Left lung (tissue), 10 donors: ENCODE measurements around the gene SCTR. TPM values are rescaled to one million over a fixed set of nuclear protein-coding genes. Genes with fewer than 3 reads are reported as not detected.

ENCODE experiments used
- ATAC-seq: fragments of 200-7000 bp; cut with Tn5 transposase; one replicate; pipeline ENCODE4 v1.9.1; 2020; ENCODE audit warnings: moderate library complexity
- DNase-seq, 4 donors: peaks; one replicate each; pipeline ENCODE4 v3.0.0-alpha.2; 2013 to 2020
- H3K27ac ChIP-seq, 2 donors: fragments of 200-600 bp; sonication (generic) in 1 of 2; one replicate each; pipeline versions ENCODE4 v1.5.0 to v1.8.0; 2020 to 2021
- H3K27me3 ChIP-seq, 2 donors: fragments of 200-600 bp; sonication (generic) in 1 of 2; one replicate each; pipeline versions ENCODE4 v1.5.0 to v1.8.0; 2020 to 2021
- H3K36me3 ChIP-seq, 2 donors: fragments of 200-600 bp; sonication (generic) in 1 of 2; one replicate each; pipeline versions ENCODE4 v1.5.0 to v1.8.0; 2020 to 2021
- H3K4me1 ChIP-seq, 2 donors: fragments of 200-600 bp; one replicate each; pipeline ENCODE4 v1.8.0; 2021
- H3K4me3 ChIP-seq, 2 donors: fragments of 200-600 bp; sonication (generic) in 1 of 2; one replicate each; pipeline versions ENCODE4 v1.5.0 to v1.8.0; 2020 to 2021; ENCODE audit warnings: mild to moderate bottlenecking in 1 of 2
- H3K9me3 ChIP-seq, 2 donors: fragments of 200-600 bp; sonication (generic) in 1 of 2; one replicate each; pipeline versions ENCODE4 v1.5.0 to v1.8.0; 2020 to 2021
- intact Hi-C, 2 donors: fragments of 100-400 bp; cut with DNase I; formaldehyde crosslinking; loops; one replicate each; pipeline versions ENCODE4 v1.11.2 to v1.14.2; 2022
- polyA plus RNA-seq, 6 donors: library from polyadenylated mRNA; unstranded; fragments of 120-200 nt; gene quantifications; one replicate each; pipeline ENCODE4 v1.2.1, GENCODE V29; 2013; ENCODE audit not compliant: insufficient read length in 6 of 6
- total RNA-seq, 2 donors: library from RNA; stranded (reverse); fragmentation: NEBNext Ultra II Directional; extraction: Animal tissue kit (Norgen Biotek cat#: 25700); gene quantifications; one replicate each; pipeline ENCODE4 v1.2.1, GENCODE V29; 2021
- TF ChIP-seq, protein P1 (sequence below), 2 donors: fragments of 200-600 bp; sonication (generic) in 1 of 2; IDR thresholded peaks; one replicate each; pipeline versions ENCODE4 v1.5.0 to v1.8.0; 2021; ENCODE audit warnings: antibody characterized with exemption in 2 of 2
- donor health status: DM: no; HTN: yes; CAD: no.
- donor health status: DM: no; HTN: no; CAD: no.

SCTR gene
- total and polyA plus RNA-seq, 8 donors = 2.2 to 13.7 (median 8.0) TPM

GRCh38 chr2:119436993-119437772, 87.1 kb downstream of the SCTR start:
- intact Hi-C loops = no loop called here

GRCh38 chr2:119435953-119436297, 88.4 kb downstream of the SCTR start:
- Histone ChIP-seq H3K36me3 (no peaks in the 10 kb centered on the region), H3K4me3 (no peak overlapping the region), H3K9me3 (no peaks in the 10 kb centered on the region), H3K27ac (peak overlapping the region; percentile 6 to 33), H3K4me1 (peaks cover 17 to 46% of the 10 kb centered on the region in 2 donors), H3K27me3 (peaks cover 0 to 28% of the 10 kb centered on the region in 2 donors)
- intact Hi-C loops = no loop called here
- DNase-seq (no peak), ATAC-seq (peak; percentile 37)
- TF ChIP-seq, protein P1, sequence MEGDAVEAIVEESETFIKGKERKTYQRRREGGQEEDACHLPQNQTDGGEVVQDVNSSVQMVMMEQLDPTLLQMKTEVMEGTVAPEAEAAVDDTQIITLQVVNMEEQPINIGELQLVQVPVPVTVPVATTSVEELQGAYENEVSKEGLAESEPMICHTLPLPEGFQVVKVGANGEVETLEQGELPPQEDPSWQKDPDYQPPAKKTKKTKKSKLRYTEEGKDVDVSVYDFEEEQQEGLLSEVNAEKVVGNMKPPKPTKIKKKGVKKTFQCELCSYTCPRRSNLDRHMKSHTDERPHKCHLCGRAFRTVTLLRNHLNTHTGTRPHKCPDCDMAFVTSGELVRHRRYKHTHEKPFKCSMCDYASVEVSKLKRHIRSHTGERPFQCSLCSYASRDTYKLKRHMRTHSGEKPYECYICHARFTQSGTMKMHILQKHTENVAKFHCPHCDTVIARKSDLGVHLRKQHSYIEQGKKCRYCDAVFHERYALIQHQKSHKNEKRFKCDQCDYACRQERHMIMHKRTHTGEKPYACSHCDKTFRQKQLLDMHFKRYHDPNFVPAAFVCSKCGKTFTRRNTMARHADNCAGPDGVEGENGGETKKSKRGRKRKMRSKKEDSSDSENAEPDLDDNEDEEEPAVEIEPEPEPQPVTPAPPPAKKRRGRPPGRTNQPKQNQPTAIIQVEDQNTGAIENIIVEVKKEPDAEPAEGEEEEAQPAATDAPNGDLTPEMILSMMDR (IDR thresholded peaks at IDR 0.05) = no peak

More at GRCh38 chr2:119436993-119437772, 87.1 kb downstream of the SCTR start:
- ATAC-seq (no peak), DNase-seq (no peak)
- Histone ChIP-seq H3K9me3 (no peaks in the 10 kb centered on the region), H3K4me1 (peaks cover 17 to 39% of the 10 kb centered on the region in 2 donors), H3K36me3 (no peaks in the 10 kb centered on the region), H3K27me3 (peaks cover 0 to 15% of the 10 kb centered on the region in 2 donors), H3K4me3 (no peak overlapping the region), H3K27ac (no peak overlapping the region)
- TF ChIP-seq, protein P1 (IDR thresholded peaks at IDR 0.05) = no peak

DNA sequence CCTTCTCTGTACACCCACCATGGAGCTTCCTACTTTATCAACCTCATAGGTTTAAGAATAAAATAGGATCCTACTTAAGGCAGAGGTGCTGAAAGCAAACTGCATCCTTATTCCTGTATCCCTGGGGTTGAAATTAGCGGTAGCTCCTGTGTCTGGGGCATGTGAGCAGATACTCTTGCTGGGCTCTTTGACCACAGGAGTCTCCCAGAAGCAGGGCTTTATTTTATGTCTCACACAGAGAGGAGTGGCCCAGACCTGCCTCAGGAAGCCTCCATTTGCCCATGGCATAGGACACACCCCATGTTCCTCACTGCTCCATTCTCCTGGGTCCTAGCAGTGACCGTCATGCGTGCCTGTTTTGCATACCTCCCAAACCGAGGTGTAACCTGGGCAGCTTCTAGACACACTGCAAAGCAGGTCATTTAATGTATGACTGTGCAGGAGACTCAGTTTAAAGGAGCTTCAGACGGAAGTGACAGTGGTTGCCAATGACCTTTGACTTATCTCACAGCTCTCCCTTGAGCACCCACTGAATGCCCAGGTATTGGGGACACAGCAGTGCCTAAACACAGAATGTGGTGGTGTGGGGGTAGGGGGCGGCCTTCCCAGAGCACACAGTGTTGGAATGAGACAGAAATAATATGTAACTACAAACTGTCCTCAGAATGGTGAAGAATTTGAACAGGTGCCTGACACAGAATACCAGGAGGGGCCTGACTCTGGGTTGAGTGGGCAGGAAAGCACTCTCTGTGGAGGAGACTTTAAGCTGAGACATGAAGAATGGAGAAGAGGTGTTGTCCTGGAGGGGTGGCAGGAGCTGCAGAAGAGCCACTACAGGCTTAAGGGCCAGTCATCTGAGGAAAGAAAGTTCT, 89.0 kb downstream of the SCTR start:
- Histone ChIP-seq H3K9me3 (no peaks in the 10 kb centered on the region), H3K27me3 (peaks cover 0 to 34% of the 10 kb centered on the region in 2 donors), H3K36me3 (no peaks in the 10 kb centered on the region), H3K4me3 (no peak overlapping the region), H3K27ac (peak overlapping the region; percentile 6 to 62), H3K4me1 (peaks cover 19 to 51% of the 10 kb centered on the region in 2 donors)
- intact Hi-C loops = no loop called here
- ATAC-seq (peak; percentile 17), DNase-seq (no peak)
- TF ChIP-seq, protein P1 (IDR thresholded peaks at IDR 0.05) = no peak

DNA sequence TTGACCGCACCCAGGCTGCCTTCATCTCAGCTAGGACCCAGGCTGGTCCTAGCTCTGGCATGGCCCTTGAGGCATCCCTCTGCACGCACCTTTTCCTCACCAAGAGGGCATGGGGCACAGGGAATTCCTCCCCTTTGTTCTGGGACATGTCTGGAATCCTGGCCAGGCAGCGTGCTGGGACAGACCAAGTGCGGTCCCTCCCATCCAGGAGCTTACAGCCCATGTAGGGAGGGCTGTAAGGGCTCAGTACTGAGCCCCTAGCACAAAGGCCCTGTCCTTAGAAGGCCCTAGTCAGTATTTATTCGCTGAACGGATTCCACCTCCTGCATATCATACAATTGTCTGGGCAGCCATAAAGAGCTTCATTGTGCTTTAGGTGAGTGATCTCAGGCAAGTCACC, 89.6 kb downstream of the SCTR start:
- DNase-seq (no peak), ATAC-seq (no peak)
- intact Hi-C loops = no loop called here
- Histone ChIP-seq H3K27me3 (peaks cover 0 to 39% of the 10 kb centered on the region in 2 donors), H3K4me3 (no peak overlapping the region), H3K9me3 (no peaks in the 10 kb centered on the region), H3K27ac (peak overlapping the region; percentile 34 to 62), H3K36me3 (no peaks in the 10 kb centered on the region), H3K4me1 (peaks cover 25 to 57% of the 10 kb centered on the region in 2 donors)
- TF ChIP-seq, protein P1 (IDR thresholded peaks at IDR 0.05) = no peak
